ENCODE measurements around the gene PROSER1. TPM values are rescaled to one million over a fixed set of nuclear protein-coding genes. Genes with fewer than 3 reads are reported as not detected.
A peak's percentile ranks its signal among the peaks of the same experiment; 100 is the strongest.

The PROSER1 gene
- total RNA-seq, 1 donor from 2014 or later = 40.9 TPM

GRCh38 chr13:39037410-39037879, 444 bp downstream of the PROSER1 start:
- Mint-ChIP-seq H3K27ac (peak overlapping the region; percentile 98), H3K27me3 (no peaks in the 10 kb centered on the region), H3K36me3 (no peaks in the 10 kb centered on the region), H3K4me1 (ENCODE audit: unreplicated experiment) (peaks cover 30% of the 10 kb centered on the region), H3K4me3 (peak overlapping the region; percentile 97), H3K9me3 (no peaks in the 10 kb centered on the region)
- no peak for DNase-seq (ENCODE audit: extremely low spot score, unreplicated experiment)
- TF ChIP-seq CTCF (conservative IDR thresholded peaks at IDR 0.05) = no peak

- Mint-ChIP-seq H3K27me3 (no peaks in the 10 kb centered on the region), H3K27ac (peak overlapping the region; percentile 84), H3K9me3 (no peaks in the 10 kb centered on the region), H3K36me3 (peaks cover 4% of the 10 kb centered on the region), H3K4me3 (peak overlapping the region; percentile 97), H3K4me1 (ENCODE audit: unreplicated experiment) (peaks cover 35% of the 10 kb centered on the region)
- DNase-seq (ENCODE audit: extremely low spot score, unreplicated experiment) = no peak
- no peak for TF ChIP-seq CTCF (conservative IDR thresholded peaks at IDR 0.05)
These were observed 1.7 kb downstream of the PROSER1 start for GRCh38 chr13:39036212-39036611.

DNA sequence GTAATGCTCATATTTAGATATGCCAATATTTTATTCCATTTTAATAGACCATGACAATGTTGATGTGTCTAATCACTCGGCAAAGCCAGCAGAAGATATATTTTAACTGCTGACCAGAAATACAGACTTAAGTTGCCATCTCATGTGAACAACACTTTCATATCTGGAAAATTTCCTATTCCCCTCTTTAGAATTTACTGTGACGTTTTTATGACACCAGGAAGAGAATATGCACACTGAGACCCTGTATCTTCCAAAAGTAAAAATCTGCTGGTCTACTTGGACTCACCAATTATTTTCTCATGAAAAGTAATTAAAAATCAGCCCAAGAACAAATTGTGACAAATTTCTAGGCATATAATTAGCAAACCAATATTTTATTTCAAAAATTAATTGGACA, 2.1 kb downstream of the PROSER1 start:
- H3K4me1 Mint-ChIP-seq (ENCODE audit: unreplicated experiment) = peaks cover 32% of the 10 kb centered on the region
- peak overlapping the region; percentile 97 for H3K4me3 Mint-ChIP-seq
- TF ChIP-seq CTCF (conservative IDR thresholded peaks at IDR 0.05) = no peak
- peak overlapping the region; percentile 84 for H3K27ac Mint-ChIP-seq
- H3K27me3 Mint-ChIP-seq = no peaks in the 10 kb centered on the region
- DNase-seq (ENCODE audit: extremely low spot score, unreplicated experiment) = no peak
- H3K9me3 Mint-ChIP-seq = no peaks in the 10 kb centered on the region
- peaks cover 4% of the 10 kb centered on the region for H3K36me3 Mint-ChIP-seq

GRCh38 chr13:39035204-39035603, 2.7 kb downstream of the PROSER1 start:
- no peaks in the 10 kb centered on the region for H3K27me3 Mint-ChIP-seq
- H3K4me1 Mint-ChIP-seq (ENCODE audit: unreplicated experiment) = peaks cover 27% of the 10 kb centered on the region
- H3K9me3 Mint-ChIP-seq = no peaks in the 10 kb centered on the region

DNA sequence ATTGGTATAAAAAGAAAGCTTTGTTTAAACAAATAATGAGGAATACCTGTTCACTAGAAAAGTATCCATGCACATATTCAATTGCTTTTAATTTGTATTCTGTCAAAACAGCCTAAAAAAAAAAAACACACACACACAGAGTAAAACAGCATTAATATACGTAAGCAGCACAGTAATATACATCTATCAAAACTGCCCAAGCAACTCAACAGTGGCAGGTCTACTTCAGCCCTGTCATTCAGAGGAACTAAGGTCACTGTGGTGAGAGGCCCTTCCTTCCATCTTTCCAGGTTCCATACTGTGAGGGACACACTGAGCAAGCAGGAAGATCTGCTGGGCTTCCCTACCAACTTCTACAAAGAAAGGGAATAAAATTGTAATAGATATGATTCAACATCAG, 3.8 kb downstream of the PROSER1 start:
- Mint-ChIP-seq H3K27me3 (no peaks in the 10 kb centered on the region), H3K36me3 (peaks cover 6% of the 10 kb centered on the region), H3K4me1 (ENCODE audit: unreplicated experiment) (peaks cover 27% of the 10 kb centered on the region), H3K9me3 (no peaks in the 10 kb centered on the region), H3K4me3 (peak overlapping the region; percentile 97), H3K27ac (no peak overlapping the region)
- DNase-seq (ENCODE audit: extremely low spot score, unreplicated experiment) = no peak
- TF ChIP-seq CTCF (conservative IDR thresholded peaks at IDR 0.05) = no peak

More at GRCh38 chr13:39035204-39035603, 2.7 kb downstream of the PROSER1 start:
- no peak for TF ChIP-seq CTCF (conservative IDR thresholded peaks at IDR 0.05)
- Mint-ChIP-seq H3K27ac (no peak overlapping the region), H3K36me3 (peaks cover 4% of the 10 kb centered on the region), H3K4me3 (peak overlapping the region; percentile 97)
- no peak for DNase-seq (ENCODE audit: extremely low spot score, unreplicated experiment)

GRCh38 chr13:39032150-39032549, 5.7 kb downstream of the PROSER1 start:
- peaks cover 6% of the 10 kb centered on the region for H3K36me3 Mint-ChIP-seq

More at GRCh38 chr13:39032150-39032549, 5.7 kb downstream of the PROSER1 start:
- H3K27me3 Mint-ChIP-seq = no peaks in the 10 kb centered on the region
- H3K9me3 Mint-ChIP-seq = no peaks in the 10 kb centered on the region
- H3K4me3 Mint-ChIP-seq = no peak overlapping the region
- peaks cover 27% of the 10 kb centered on the region for H3K4me1 Mint-ChIP-seq (ENCODE audit: unreplicated experiment)
- TF ChIP-seq CTCF (conservative IDR thresholded peaks at IDR 0.05) = no peak
- DNase-seq (ENCODE audit: extremely low spot score, unreplicated experiment) = no peak
- no peak overlapping the region for H3K27ac Mint-ChIP-seq

Data from type B pancreatic cell (in vitro differentiated cells).